PC-3 (cell line): ENCODE results near the gene CCN6.

Experiments
- CTCF ChIP-seq: fragments of 300-600 bp; sonication (generic); conservative IDR thresholded peaks from 2 replicates; pipeline ENCODE4 v1.5.1; 2017; ENCODE audit warnings: antibody characterized with exemption, low read depth, mild to moderate bottlenecking, low read length
- EZH2phosphoT487 ChIP-seq: fragments of 300-600 bp; sonication (generic); IDR thresholded peaks from 2 replicates; pipeline ENCODE4 v1.6.1; 2018; ENCODE audit warnings: mild to moderate bottlenecking, antibody characterized with exemption, low read length, borderline replicate concordance

GRCh38 chr6:112021691-112022310 lies 32.1 kb upstream of the CCN6 start:
- no peak for TF ChIP-seq EZH2phosphoT487
- no peak for TF ChIP-seq CTCF
